ENCODE data around the gene SLC22A2.

Gene SLC22A2

DNA sequence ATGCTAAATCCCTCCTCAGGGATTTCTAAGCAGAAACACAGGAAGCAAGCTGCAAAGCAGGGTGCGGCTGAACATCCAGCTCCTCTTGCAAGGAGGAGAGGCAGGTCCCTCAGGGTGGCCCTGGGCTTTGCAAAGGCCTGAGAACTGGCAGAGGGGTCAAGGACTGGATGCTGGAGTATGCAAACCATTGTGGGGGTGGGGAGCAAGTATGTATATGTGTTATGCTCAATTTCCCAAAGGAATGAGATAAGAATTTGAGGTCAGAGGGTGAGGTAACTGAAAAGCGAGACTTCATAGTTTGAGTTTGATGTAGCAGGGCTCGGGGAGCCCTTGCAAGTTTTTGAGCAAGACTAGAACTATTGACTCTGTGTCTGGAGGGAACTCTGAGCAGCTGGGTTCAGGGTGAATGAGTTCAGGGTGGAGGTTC, 11.2 kb downstream of the SLC22A2 start:
- Histone ChIP-seq H3K23ac (ENCODE audit: low read depth, low read length, poor library complexity) (no peak overlapping the region), H4K8ac (ENCODE audit: low read depth, low read length) (no peak overlapping the region), H2AFZ (ENCODE audit: low read length) (peak overlapping the region; percentile 51), H3K4me3 (ENCODE audit: low read length in 2 of 2) (no peak overlapping the region), H3K4me1 (ENCODE audit: control insufficient read depth in 2 of 2, insufficient read depth in 1 of 2, low read depth in 1 of 2, low read length in 2 of 2) (peaks cover 0 to 3% of the 10 kb centered on the region in 2 donors), H3K18ac (ENCODE audit: low read length) (no peak overlapping the region), H3K14ac (ENCODE audit: low read length) (no peak overlapping the region), H2BK15ac (ENCODE audit: low read length) (no peak overlapping the region), H2BK5ac (ENCODE audit: low read length) (no peak overlapping the region), H3K27ac (replicated peaks; ENCODE audit: low read length) (no peak overlapping the region), H2BK12ac (ENCODE audit: low read length) (no peak overlapping the region), H3K4ac (ENCODE audit: low read length) (no peak overlapping the region), H3K9ac (ENCODE audit: low read depth, low read length, poor library complexity) (no peak overlapping the region), H3K27me3 (ENCODE audit: control insufficient read depth in 3 of 3, insufficient read depth in 3 of 3, low read depth in 1 of 3, low read length in 3 of 3) (no peaks in the 10 kb centered on the region), H3K79me1 (ENCODE audit: low read depth, low read length) (no peaks in the 10 kb centered on the region), H2AK5ac (ENCODE audit: low read depth, low read length) (no peak overlapping the region), H3K9me3 (replicated peaks in 1 of 2; ENCODE audit: control insufficient read depth in 2 of 2, insufficient read depth in 1 of 2, low read depth in 1 of 2, low read length in 2 of 2) (no peaks in the 10 kb centered on the region), H2BK120ac (ENCODE audit: low read depth, low read length) (no peak overlapping the region), H4K91ac (ENCODE audit: low read depth, low read length, poor library complexity) (no peak overlapping the region), H3K36me3 (replicated peaks in 1 of 2; ENCODE audit: control insufficient read depth in 2 of 2, insufficient read depth in 2 of 2, low read length in 2 of 2) (no peaks in the 10 kb centered on the region), H3K4me2 (ENCODE audit: insufficient read depth, low read length, poor library complexity, severe bottlenecking) (no peak overlapping the region)
- DNase-seq (ENCODE audit: low spot score): no peak
- no CpG with 5 or more reads among the region's 3 CpGs for WGBS, 2 donors (ENCODE audit: extremely low coverage in 2 of 2, insufficient read length in 2 of 2, insufficient replicate concordance in 1 of 2)

DNA sequence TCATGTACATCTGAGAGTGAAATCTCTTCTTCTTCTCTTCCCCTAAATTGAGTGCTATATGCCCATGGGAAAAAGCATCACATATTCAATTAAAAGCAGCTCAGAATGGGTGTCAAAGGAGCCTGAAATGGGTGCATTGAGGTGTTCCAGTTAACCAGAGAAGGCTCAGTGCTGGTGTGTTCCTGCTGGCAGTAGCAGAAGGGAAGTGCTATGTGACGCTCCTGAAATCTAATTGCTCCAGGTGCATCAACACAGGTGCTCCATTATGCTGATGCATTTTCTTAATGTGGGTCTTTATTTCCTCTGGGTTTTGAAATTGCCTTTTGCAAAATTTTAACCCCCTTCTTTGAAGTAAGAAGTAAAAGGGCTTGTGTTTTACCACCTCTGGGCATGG, 17.9 kb downstream of the SLC22A2 start:
- Histone ChIP-seq H3K27me3 (ENCODE audit: control insufficient read depth in 3 of 3, insufficient read depth in 3 of 3, low read depth in 1 of 3, low read length in 3 of 3) (no peaks in the 10 kb centered on the region), H2BK120ac (ENCODE audit: low read depth, low read length) (no peak overlapping the region), H3K36me3 (replicated peaks in 1 of 2; ENCODE audit: control insufficient read depth in 2 of 2, insufficient read depth in 2 of 2, low read length in 2 of 2) (no peaks in the 10 kb centered on the region), H3K9ac (ENCODE audit: low read depth, low read length, poor library complexity) (no peak overlapping the region), H3K4me1 (ENCODE audit: control insufficient read depth in 2 of 2, insufficient read depth in 1 of 2, low read depth in 1 of 2, low read length in 2 of 2) (peaks cover 0 to 1% of the 10 kb centered on the region in 2 donors), H2BK12ac (ENCODE audit: low read length) (no peak overlapping the region), H3K23ac (ENCODE audit: low read depth, low read length, poor library complexity) (no peak overlapping the region), H3K27ac (replicated peaks; ENCODE audit: low read length) (no peak overlapping the region), H3K9me3 (replicated peaks in 1 of 2; ENCODE audit: control insufficient read depth in 2 of 2, insufficient read depth in 1 of 2, low read depth in 1 of 2, low read length in 2 of 2) (no peaks in the 10 kb centered on the region), H4K8ac (ENCODE audit: low read depth, low read length) (no peak overlapping the region), H4K91ac (ENCODE audit: low read depth, low read length, poor library complexity) (no peak overlapping the region), H2BK5ac (ENCODE audit: low read length) (no peak overlapping the region), H2BK15ac (ENCODE audit: low read length) (no peak overlapping the region), H3K18ac (ENCODE audit: low read length) (no peak overlapping the region), H3K4me3 (ENCODE audit: low read length in 2 of 2) (no peak overlapping the region), H3K14ac (ENCODE audit: low read length) (no peak overlapping the region), H2AK5ac (ENCODE audit: low read depth, low read length) (no peak overlapping the region), H3K4ac (ENCODE audit: low read length) (no peak overlapping the region), H2AFZ (ENCODE audit: low read length) (no peak overlapping the region), H3K4me2 (ENCODE audit: insufficient read depth, low read length, poor library complexity, severe bottlenecking) (no peak overlapping the region), H3K79me1 (ENCODE audit: low read depth, low read length) (no peaks in the 10 kb centered on the region)
- no CpG with 5 or more reads among the region's 1 CpG for WGBS, 2 donors (ENCODE audit: extremely low coverage in 2 of 2, insufficient read length in 2 of 2, insufficient replicate concordance in 1 of 2)
- no peak for DNase-seq (ENCODE audit: low spot score)

DNA sequence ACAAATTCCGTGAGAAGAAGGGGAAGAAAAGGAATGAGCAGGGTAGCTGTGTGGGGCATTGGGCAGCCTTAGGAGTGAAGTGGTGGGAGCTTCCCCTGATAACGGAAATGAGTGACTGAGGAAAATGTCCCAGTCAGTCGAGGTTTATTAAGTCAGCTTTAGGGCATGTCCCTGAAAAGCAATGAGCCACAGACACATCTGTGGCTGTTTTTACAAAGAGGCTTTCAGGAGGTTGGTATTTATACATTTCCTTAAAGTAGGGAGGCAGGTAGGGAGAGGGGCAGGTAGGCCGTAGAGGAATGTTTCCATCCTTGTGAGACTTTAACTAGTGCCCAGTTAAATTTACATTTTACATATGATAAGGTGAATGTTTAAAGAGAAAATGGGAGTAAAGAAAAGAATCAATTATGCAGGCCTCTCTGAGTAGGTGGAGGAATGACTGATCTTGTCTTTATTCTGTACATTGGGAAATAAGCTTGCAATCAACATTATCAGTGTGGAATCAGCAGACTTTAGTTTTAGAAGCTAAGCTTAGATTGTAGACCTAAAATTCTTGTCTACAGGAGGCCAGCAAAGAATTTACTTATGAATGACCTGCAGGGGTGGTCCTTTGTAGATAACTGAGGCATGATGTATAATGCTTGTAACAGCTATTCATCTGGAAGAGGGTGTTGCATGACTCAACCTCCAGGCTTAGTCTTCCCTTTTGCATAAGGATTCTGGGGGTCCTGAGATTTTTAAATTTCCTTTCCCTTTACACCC, 18.5 kb downstream of the SLC22A2 start:
- Histone ChIP-seq H3K18ac (ENCODE audit: low read length) (no peak overlapping the region), H2BK15ac (ENCODE audit: low read length) (no peak overlapping the region), H3K4me2 (ENCODE audit: insufficient read depth, low read length, poor library complexity, severe bottlenecking) (no peak overlapping the region), H3K9ac (ENCODE audit: low read depth, low read length, poor library complexity) (no peak overlapping the region), H3K23ac (ENCODE audit: low read depth, low read length, poor library complexity) (no peak overlapping the region), H3K4me1 (ENCODE audit: control insufficient read depth in 2 of 2, insufficient read depth in 1 of 2, low read depth in 1 of 2, low read length in 2 of 2) (peaks cover 0 to 1% of the 10 kb centered on the region in 2 donors), H4K91ac (ENCODE audit: low read depth, low read length, poor library complexity) (no peak overlapping the region), H3K27ac (replicated peaks; ENCODE audit: low read length) (no peak overlapping the region), H4K8ac (ENCODE audit: low read depth, low read length) (no peak overlapping the region), H3K36me3 (replicated peaks in 1 of 2; ENCODE audit: control insufficient read depth in 2 of 2, insufficient read depth in 2 of 2, low read length in 2 of 2) (no peaks in the 10 kb centered on the region), H2BK120ac (ENCODE audit: low read depth, low read length) (no peak overlapping the region), H3K79me1 (ENCODE audit: low read depth, low read length) (no peaks in the 10 kb centered on the region), H3K4ac (ENCODE audit: low read length) (no peak overlapping the region), H3K9me3 (replicated peaks in 1 of 2; ENCODE audit: control insufficient read depth in 2 of 2, insufficient read depth in 1 of 2, low read depth in 1 of 2, low read length in 2 of 2) (no peaks in the 10 kb centered on the region), H2BK12ac (ENCODE audit: low read length) (no peak overlapping the region), H3K27me3 (ENCODE audit: control insufficient read depth in 3 of 3, insufficient read depth in 3 of 3, low read depth in 1 of 3, low read length in 3 of 3) (no peaks in the 10 kb centered on the region), H3K4me3 (ENCODE audit: low read length in 2 of 2) (no peak overlapping the region), H2AFZ (ENCODE audit: low read length) (no peak overlapping the region), H2BK5ac (ENCODE audit: low read length) (no peak overlapping the region), H3K14ac (ENCODE audit: low read length) (no peak overlapping the region), H2AK5ac (ENCODE audit: low read depth, low read length) (no peak overlapping the region)
- no peak for DNase-seq (ENCODE audit: low spot score)
- WGBS, 2 donors (ENCODE audit: extremely low coverage in 2 of 2, insufficient read length in 2 of 2, insufficient replicate concordance in 1 of 2): no CpG with 5 or more reads among the region's 4 CpGs

DNA sequence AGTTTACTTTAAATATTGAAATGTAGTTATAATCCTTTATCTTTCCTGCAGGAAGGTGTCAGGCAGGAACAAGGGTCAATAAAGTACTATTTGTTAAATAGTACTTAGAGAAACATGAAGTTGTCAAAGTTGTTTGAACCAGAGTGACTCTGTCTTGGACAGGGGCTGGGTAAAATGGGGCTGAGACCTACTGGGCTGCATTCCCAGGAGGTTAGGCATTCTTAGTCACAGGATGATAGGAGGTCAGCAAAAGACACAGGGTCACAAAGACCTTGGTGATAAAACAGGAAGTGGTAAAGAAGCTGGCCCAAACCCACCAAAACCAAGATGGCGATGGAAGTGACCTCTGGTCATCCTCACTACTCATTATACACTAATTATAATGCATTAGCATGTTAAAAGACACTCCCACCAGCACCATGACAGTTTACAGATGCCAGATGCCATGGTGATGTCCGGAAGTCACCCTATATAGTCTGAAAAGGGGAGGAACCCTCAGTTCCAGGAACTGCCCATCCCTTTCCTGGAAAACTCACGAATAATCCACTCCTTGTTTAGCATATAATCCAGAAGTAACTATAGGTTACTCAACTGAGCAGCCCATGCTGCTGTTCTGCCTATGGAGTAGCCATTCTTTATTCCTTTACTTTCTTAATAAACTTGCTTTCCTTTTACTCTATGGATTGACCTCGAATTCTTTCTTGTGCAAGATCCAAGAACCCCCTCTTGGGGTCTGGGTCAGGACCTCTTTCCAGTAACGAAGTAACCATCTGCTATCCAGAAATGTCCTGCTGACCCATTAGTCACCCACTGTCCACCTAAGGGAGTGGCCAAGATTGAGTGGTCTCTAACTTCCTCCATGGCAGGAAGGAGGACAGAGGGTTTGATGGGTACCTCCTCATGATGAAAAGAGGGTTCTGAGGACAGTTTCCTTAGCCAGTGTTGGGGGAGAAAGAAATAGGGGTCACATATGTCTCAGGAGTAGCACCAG, 19.6 kb downstream of the SLC22A2 start:
- Histone ChIP-seq H4K91ac (ENCODE audit: low read depth, low read length, poor library complexity) (no peak overlapping the region), H3K36me3 (replicated peaks in 1 of 2; ENCODE audit: control insufficient read depth in 2 of 2, insufficient read depth in 2 of 2, low read length in 2 of 2) (no peaks in the 10 kb centered on the region), H3K9me3 (replicated peaks in 1 of 2; ENCODE audit: control insufficient read depth in 2 of 2, insufficient read depth in 1 of 2, low read depth in 1 of 2, low read length in 2 of 2) (no peaks in the 10 kb centered on the region), H3K18ac (ENCODE audit: low read length) (no peak overlapping the region), H3K4me1 (ENCODE audit: control insufficient read depth in 2 of 2, insufficient read depth in 1 of 2, low read depth in 1 of 2, low read length in 2 of 2) (peaks cover 0 to 1% of the 10 kb centered on the region in 2 donors), H3K4ac (ENCODE audit: low read length) (no peak overlapping the region), H2AFZ (ENCODE audit: low read length) (no peak overlapping the region), H2BK5ac (ENCODE audit: low read length) (no peak overlapping the region), H2BK15ac (ENCODE audit: low read length) (no peak overlapping the region), H3K4me3 (ENCODE audit: low read length in 2 of 2) (no peak overlapping the region), H2BK120ac (ENCODE audit: low read depth, low read length) (no peak overlapping the region), H3K79me1 (ENCODE audit: low read depth, low read length) (no peaks in the 10 kb centered on the region), H4K8ac (ENCODE audit: low read depth, low read length) (no peak overlapping the region), H3K23ac (ENCODE audit: low read depth, low read length, poor library complexity) (no peak overlapping the region), H2BK12ac (ENCODE audit: low read length) (no peak overlapping the region), H3K27ac (replicated peaks; ENCODE audit: low read length) (no peak overlapping the region), H3K14ac (ENCODE audit: low read length) (no peak overlapping the region), H2AK5ac (ENCODE audit: low read depth, low read length) (no peak overlapping the region), H3K9ac (ENCODE audit: low read depth, low read length, poor library complexity) (no peak overlapping the region), H3K27me3 (ENCODE audit: control insufficient read depth in 3 of 3, insufficient read depth in 3 of 3, low read depth in 1 of 3, low read length in 3 of 3) (no peaks in the 10 kb centered on the region), H3K4me2 (ENCODE audit: insufficient read depth, low read length, poor library complexity, severe bottlenecking) (no peak overlapping the region)
- no CpG with 5 or more reads among the region's 5 CpGs for WGBS, 2 donors (ENCODE audit: extremely low coverage in 2 of 2, insufficient read length in 2 of 2, insufficient replicate concordance in 1 of 2)
- no peak for DNase-seq (ENCODE audit: low spot score)
